Spleen (tissue), 11 donors: Measurements from ENCODE around the gene QDPR. TPM values are rescaled to one million over a fixed set of nuclear protein-coding genes. Genes with fewer than 3 reads are reported as not detected.

Experiments
- DNase-seq: peaks from one replicate; pipeline ENCODE4 v3.0.0-alpha.2; 2020
- H3K27ac ChIP-seq, 8 donors: fragments of 200-600 bp; sonication (generic) in 7 of 8; 1 replicate in 4 of 8; 2 replicates in 4 of 8; pipeline versions ENCODE4 v1.5.0 to v1.8.0; 2016 to 2021; ENCODE audit warnings: inconsistent platforms in 4 of 8, mild to moderate bottlenecking in 4 of 8, moderate library complexity in 1 of 8
- H3K27me3 ChIP-seq, 7 donors: fragments of 200-600 bp; sonication (generic) in 6 of 7; replicated peaks in 1 of 7; 1 replicate in 4 of 7; 2 replicates in 3 of 7; pipeline versions ENCODE4 v1.5.0 to v1.8.0; 2016 to 2021; ENCODE audit warnings: inconsistent platforms in 3 of 7, mild to moderate bottlenecking in 1 of 7
- H3K36me3 ChIP-seq, 6 donors: fragments of 200-600 bp; sonication (generic) in 5 of 6; 1 replicate in 4 of 6; 2 replicates in 2 of 6; pipeline versions ENCODE4 v1.5.0 to v1.8.0; 2016 to 2021; ENCODE audit warnings: inconsistent platforms in 2 of 6
- H3K4me1 ChIP-seq, 6 donors: fragments of 200-600 bp; sonication (generic) in 5 of 6; 1 replicate in 3 of 6; 2 replicates in 3 of 6; pipeline versions ENCODE4 v1.5.0 to v1.8.0; 2016 to 2021; ENCODE audit warnings: inconsistent platforms in 3 of 6
- H3K4me3 ChIP-seq, 8 donors: fragments of 200-600 bp; sonication (generic) in 7 of 8; 1 replicate in 4 of 8; 2 replicates in 4 of 8; pipeline versions ENCODE4 v1.5.0 to v1.8.0; 2016 to 2021; ENCODE audit warnings: inconsistent platforms in 4 of 8, mild to moderate bottlenecking in 4 of 8, moderate library complexity in 2 of 8
- H3K9me3 ChIP-seq, 8 donors: fragments of 200-600 bp; sonication (generic) in 7 of 8; 1 replicate in 4 of 8; 2 replicates in 4 of 8; pipeline versions ENCODE4 v1.5.0 to v1.8.0; 2016 to 2021; ENCODE audit warnings: inconsistent platforms in 4 of 8
- POLR2A ChIP-seq, 3 donors: fragments of 450-650 bp; IDR thresholded peaks; one replicate each; pipeline ENCODE4 v1.5.1; 2017; ENCODE audit warnings: antibody characterized with exemption in 3 of 3, mild to moderate bottlenecking in 1 of 3
- POLR2AphosphoS5 ChIP-seq, 3 donors: sonication (generic); formaldehyde crosslinking; IDR thresholded peaks; one replicate each; pipeline ENCODE4 v1.5.1; 2017; ENCODE audit warnings: antibody characterized with exemption in 3 of 3
- WGBS, 5 donors: extraction: QIAGEN DNeasy Blood & Tissue Kit in 3 of 5; methylation state at CpG; one replicate each; pipeline versions ENCODE4 v1.1.5 to v1.1.7; 2013 to 2018; 5-methylcytosine and 5-hydroxymethylcytosine counted together
- intact Hi-C: fragments of 100-400 bp; cut with DNase I; formaldehyde crosslinking; loops from one replicate; pipeline ENCODE4 v1.15.0; 2023; ENCODE audit warnings: low total_unique reads
- polyA plus RNA-seq, 3 donors: library from polyadenylated mRNA; stranded (reverse); fragments of 200-250 nt; gene quantifications; one replicate each; pipeline ENCODE4 v1.2.1, GENCODE V29; 2013
- total RNA-seq, 7 donors: library from RNA; depleted of rRNA in 3 of 7; stranded (reverse); fragments of >200 nt in 3 of 7; fragmentation: NEBNext Ultra II Directional in 4 of 7; extraction: Animal tissue kit (Norgen Biotek cat#: 25700) in 4 of 7; gene quantifications; one replicate each; pipeline versions ENCODE4 v1.1.0 to v1.2.1, GENCODE V29; 2016 to 2021
- TF ChIP-seq, protein P1 (sequence below), 11 experiments: fragments of 200-600 bp in 7 of 11; fragments of 450-650 bp in 4 of 11; sonication (generic) in 4 of 11; IDR thresholded peaks in 8 of 11; conservative IDR thresholded peaks in 3 of 11; 1 replicate in 7 of 11; 2 replicates in 4 of 11; pipeline versions ENCODE4 v1.4.0 to v1.8.0; 2016 to 2021; ENCODE audit warnings: antibody characterized with exemption in 11 of 11, inconsistent platforms in 4 of 11, mild to moderate bottlenecking in 1 of 11
- donor health status: healthy with polysubstance abuse.
- donor health status: DM: no; HTN: no; CAD: no; lungs with moderate emphysema.
- donor health status: DM: no; HTN: no; CAD: no.
- donor health status: Bipolar disorder and iron deficiency.
- donor health status: healthy.
- donor health status: DM: no; HTN: no; CAD: no.
- donor health status: DM: yes; HTN: yes; CAD: no.

QDPR gene
- total and polyA plus RNA-seq, 10 donors = 3.8 to 23.9 (median 16.2) TPM

DNA sequence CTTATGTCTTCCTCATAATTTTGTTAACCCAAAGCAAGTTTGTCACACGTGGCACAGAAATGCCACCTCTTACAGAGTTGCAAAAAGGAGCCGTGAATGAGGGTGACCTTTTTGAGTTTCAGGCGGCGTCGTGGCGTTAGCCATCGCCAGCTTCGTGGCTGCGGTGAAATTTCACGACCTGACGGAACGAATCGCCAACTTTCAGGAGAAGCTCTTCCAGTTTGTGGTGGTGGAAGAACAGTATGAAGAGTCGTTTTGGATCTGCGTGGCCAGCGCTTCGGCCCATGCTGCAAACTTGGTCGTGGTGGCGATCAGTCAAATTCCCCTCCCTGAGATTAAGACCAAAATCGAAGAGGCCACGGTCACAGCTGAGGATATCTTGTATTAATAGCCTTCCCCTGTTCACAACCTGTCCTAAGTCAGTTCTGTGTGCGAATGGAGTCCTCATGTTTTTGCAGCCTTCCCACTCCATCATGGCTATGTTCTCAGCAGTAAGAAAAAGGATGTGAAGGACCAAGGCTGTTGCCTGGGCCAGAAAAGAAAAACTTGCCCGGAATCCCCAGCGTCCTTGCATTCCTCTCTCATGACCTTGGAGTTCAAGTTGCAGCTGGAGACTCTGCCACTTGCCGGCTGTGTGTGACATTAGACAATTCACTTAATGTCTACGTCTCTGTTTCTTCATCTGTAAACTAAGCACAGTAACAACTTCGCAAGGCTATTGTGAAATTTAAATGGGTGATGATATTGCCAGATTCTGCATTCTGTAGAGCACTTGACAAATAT lies 15.0 kb upstream of the QDPR start:
- H3K27ac ChIP-seq = no peak overlapping the region
- WGBS, 5 donors = 81 to 91% (median 84%) methylated on average over 27 of the region's 27 CpGs
- no peaks in the 10 kb centered on the region for H3K36me3 ChIP-seq
- no peak for DNase-seq
- no peak overlapping the region for H3K4me3 ChIP-seq
- TF ChIP-seq, protein P1, sequence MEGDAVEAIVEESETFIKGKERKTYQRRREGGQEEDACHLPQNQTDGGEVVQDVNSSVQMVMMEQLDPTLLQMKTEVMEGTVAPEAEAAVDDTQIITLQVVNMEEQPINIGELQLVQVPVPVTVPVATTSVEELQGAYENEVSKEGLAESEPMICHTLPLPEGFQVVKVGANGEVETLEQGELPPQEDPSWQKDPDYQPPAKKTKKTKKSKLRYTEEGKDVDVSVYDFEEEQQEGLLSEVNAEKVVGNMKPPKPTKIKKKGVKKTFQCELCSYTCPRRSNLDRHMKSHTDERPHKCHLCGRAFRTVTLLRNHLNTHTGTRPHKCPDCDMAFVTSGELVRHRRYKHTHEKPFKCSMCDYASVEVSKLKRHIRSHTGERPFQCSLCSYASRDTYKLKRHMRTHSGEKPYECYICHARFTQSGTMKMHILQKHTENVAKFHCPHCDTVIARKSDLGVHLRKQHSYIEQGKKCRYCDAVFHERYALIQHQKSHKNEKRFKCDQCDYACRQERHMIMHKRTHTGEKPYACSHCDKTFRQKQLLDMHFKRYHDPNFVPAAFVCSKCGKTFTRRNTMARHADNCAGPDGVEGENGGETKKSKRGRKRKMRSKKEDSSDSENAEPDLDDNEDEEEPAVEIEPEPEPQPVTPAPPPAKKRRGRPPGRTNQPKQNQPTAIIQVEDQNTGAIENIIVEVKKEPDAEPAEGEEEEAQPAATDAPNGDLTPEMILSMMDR (IDR thresholded peaks at IDR 0.05 in 8 of 11, conservative IDR thresholded peaks at IDR 0.05 in 3 of 11) = no peak
- no peak for TF ChIP-seq POLR2A (IDR thresholded peaks at IDR 0.05)
- TF ChIP-seq POLR2AphosphoS5 (IDR thresholded peaks at IDR 0.05) = no peak
- peaks cover 0 to 17% (median 0%) of the 10 kb centered on the region in 7 donors for H3K27me3 ChIP-seq
- intact Hi-C loops = no loop called here
- no peaks in the 10 kb centered on the region for H3K4me1 ChIP-seq
- H3K9me3 ChIP-seq = no peaks in the 10 kb centered on the region

DNA sequence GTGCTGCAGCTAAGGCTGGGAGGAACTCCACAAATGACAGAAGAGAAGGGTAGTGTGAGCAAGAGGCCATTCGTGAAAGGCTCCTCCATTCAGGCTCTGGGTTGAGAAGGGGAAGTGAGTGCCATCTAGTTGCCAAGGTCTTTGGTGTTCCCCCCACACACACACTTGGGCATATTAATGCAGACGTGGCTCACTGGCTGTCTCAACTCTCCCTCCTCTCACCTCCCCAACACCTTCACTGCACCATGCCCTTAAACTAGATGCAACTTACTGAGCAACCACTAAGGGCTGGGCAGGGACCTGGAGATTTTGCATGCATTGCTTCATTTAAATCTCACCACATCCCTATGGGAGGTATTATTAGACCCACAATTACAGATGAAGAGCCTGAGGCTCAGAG lies 11.8 kb upstream of the QDPR start:
- intact Hi-C loops = no loop called here
- TF ChIP-seq, protein P1 (IDR thresholded peaks at IDR 0.05 in 8 of 11, conservative IDR thresholded peaks at IDR 0.05 in 3 of 11) = no peak
- no peak for TF ChIP-seq POLR2A (IDR thresholded peaks at IDR 0.05)
- no peak for TF ChIP-seq POLR2AphosphoS5 (IDR thresholded peaks at IDR 0.05)
- WGBS, 5 donors = 15 to 39% (median 29%) methylated on average over 2 of the region's 2 CpGs

DNA sequence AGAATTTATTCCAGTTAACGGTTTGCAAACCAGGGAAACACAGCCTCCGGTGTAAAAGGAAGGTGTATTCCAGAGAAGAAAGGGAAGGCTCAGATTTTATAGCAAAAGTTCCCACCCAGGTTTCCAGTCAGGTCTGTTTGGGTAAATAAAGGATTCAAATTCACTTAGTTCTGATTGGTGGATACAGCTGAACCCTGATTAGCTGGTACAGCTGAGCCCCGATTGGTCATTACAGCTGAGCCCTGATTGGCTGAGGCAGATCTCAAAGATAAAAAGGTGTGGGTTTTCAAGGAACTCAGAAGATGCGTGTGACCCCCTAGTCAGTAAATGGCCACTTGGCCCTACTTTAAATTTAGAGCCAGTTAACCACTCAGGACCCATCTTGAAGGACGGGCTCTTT lies 9.7 kb upstream of the QDPR start:
- peaks cover 0 to 9% (median 0%) of the 10 kb centered on the region in 7 donors for H3K27me3 ChIP-seq
- DNase-seq = no peak
- no peaks in the 10 kb centered on the region for H3K4me1 ChIP-seq
- WGBS, 5 donors = 84 to 91% (median 86%) methylated on average over 5 of the region's 5 CpGs
- H3K9me3 ChIP-seq = no peaks in the 10 kb centered on the region
- no peaks in the 10 kb centered on the region for H3K36me3 ChIP-seq
- H3K27ac ChIP-seq = no peak overlapping the region
- no peak overlapping the region for H3K4me3 ChIP-seq
- TF ChIP-seq POLR2AphosphoS5 (IDR thresholded peaks at IDR 0.05) (no peak), POLR2A (IDR thresholded peaks at IDR 0.05) (no peak)
- TF ChIP-seq, protein P1 (IDR thresholded peaks at IDR 0.05 in 8 of 11, conservative IDR thresholded peaks at IDR 0.05 in 3 of 11) = no peak
- intact Hi-C loops = no loop called here

More for the DNA sequence above, 11.8 kb upstream of the QDPR start:
- no peak overlapping the region for H3K27ac ChIP-seq
- no peaks in the 10 kb centered on the region for H3K9me3 ChIP-seq
- H3K4me3 ChIP-seq = no peak overlapping the region
- no peaks in the 10 kb centered on the region for H3K36me3 ChIP-seq
- peaks cover 0 to 11% (median 0%) of the 10 kb centered on the region in 7 donors for H3K27me3 ChIP-seq
- no peak for DNase-seq
- no peaks in the 10 kb centered on the region for H3K4me1 ChIP-seq

DNA sequence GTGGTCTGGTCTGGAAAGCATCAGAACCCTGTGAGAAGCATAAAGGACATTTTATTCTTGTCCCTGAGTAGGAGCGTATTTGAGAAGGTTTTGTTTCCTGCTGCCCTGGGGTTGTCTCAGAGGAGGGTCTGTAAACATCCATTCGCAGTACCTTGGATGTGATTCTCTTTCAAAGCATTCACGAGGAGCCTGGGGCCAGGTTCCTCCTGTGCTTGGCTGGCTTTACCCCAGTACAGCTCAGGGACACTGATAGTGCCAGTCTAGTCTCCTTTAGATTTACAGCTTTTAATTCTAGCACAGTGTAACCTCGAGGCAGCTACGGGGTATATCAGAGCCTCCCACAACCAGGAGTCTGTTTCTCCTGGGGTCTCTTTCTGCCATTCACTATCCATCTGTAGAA lies 5.8 kb upstream of the QDPR start:
- 66 to 85% (median 72%) methylated on average over 5 of the region's 5 CpGs for WGBS, 5 donors
- no peak for DNase-seq
- H3K27me3 ChIP-seq = no peaks in the 10 kb centered on the region
- no peaks in the 10 kb centered on the region for H3K9me3 ChIP-seq
- no peaks in the 10 kb centered on the region for H3K36me3 ChIP-seq
- TF ChIP-seq, protein P1 (IDR thresholded peaks at IDR 0.05 in 8 of 11, conservative IDR thresholded peaks at IDR 0.05 in 3 of 11) = no peak
- no peak for TF ChIP-seq POLR2AphosphoS5 (IDR thresholded peaks at IDR 0.05)
- no peak overlapping the region for H3K4me3 ChIP-seq
- intact Hi-C loops = no loop called here
- H3K4me1 ChIP-seq = peaks cover 0 to 6% (median 3%) of the 10 kb centered on the region in 6 donors
- no peak overlapping the region for H3K27ac ChIP-seq
